Brain pericyte (primary cell): ENCODE measurements around the gene FOXN4.

Experiments
- DNase-seq: peaks from one replicate; pipeline ENCODE4 v3.0.0-alpha.2; 2012; ENCODE audit warnings: low read depth, low spot score

FOXN4 gene

DNA sequence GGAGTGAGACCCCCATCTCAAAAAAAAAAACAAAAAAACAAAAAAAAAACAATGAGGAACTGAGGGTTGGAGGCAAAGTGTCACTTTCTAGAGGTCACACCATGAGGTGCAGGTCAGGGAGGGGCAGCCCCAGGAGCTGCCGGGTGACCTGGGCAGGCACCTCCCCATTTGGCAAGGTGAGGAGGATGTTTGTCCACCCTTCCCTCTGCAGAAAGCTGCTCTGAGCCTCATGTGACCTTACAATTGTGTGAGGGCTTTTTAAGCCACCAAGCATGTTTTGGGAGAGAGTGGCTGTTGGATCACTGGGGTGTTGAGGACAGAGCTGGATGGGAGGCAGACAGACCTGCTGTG, 49.6 kb downstream of the FOXN4 start:
- no peak for DNase-seq

DNA sequence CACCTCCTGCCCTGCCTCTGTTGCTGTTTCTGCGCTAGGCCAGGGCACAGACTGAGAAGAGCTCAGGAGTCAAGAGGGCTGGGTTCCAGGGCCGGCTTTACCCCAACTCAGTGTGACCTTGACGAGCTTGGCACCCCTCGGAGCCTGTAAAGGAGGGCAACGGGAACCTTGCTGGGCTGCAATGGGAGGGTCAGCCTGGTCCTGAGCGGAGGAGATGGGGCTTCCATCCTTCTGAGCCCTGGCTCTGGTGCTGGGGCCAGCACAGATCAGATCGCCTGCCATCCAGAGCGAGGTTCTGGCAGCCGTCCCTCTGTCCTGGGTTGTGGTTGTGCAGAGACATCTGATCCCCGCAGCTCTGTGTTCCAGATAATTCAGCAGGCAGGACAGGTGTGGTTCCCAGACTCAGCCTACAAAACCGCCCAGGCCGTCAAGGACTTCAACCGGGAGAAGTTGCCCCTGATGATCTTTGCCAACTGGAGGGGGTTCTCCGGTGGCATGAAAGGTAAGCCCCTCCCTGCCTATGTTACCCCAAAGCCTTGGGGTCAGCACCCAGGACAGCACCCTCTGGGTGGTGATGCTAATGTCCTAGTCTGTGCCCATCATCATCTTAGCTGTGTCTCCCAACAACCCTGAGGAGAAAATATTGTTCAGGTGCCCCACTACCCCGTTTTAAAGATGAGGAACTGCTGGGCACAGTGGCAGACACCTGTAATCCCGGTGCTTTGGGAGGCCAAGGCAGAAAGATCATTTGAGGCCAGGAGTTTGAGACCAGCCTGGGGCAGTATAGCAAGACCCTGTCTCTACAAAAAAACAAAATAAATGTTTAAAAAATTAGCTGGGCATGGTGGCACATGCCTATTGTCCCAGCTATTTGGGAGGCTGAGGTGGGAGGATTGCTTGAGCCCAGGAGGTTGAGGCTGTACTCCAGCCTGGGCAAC, 50.2 kb downstream of the FOXN4 start:
- no peak for DNase-seq

DNA sequence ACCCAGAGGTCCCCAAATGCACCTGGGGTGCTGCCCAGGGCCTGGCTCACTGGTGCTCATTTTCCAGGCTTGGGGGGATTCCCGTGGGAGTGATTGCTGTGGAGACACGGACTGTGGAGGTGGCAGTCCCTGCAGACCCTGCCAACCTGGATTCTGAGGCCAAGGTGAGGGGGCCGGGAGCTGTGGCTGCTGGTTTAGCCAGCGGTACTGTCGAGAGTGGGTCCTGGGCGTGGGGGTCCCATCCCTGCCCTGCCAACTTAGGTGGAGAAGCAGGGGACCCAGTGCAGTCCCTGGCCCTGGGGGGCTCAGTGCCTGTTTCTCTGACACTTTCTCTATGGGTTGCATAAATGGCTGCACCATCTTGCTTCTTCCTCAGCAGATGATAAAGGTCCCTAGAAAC, 50.9 kb downstream of the FOXN4 start:
- DNase-seq, result no peak

DNA sequence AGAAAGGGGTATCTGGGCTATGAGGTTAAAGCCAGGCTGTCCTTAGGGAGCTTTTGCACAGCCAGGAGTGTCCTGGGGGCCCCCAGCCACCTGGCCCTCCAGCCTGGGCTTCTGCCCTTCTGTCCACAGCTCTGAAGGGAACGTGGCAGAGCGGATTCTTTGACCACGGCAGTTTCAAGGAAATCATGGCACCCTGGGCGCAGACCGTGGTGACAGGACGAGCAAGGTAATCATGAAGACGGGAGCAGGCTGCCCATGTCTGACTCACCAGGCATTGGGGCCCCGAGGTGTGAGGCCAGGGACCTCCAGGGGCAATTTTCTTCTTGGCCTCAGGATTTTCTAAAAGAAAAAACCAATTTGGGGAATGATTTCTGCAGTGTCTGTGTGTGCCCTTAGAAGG, 53.1 kb downstream of the FOXN4 start:
- DNase-seq, result no peak

DNA sequence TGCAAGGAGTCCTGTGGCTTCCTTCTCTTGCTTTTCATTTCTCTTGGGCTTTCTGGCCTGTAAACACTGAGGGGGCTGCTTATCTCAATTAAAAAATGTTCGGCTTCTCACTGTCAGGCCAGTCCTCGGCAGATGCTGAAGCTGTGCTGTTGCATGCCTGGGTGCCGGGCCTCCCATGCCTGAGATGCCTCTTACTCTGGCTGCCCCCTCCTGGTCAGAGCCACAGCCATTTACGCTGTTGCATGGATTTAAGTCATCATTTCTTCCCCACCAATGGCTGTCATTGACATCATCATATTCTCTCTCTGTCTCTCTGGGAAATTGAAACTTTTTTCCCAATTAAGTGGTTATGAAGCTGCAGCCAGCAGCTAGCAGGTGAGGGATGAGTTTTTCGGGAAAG, 53.7 kb downstream of the FOXN4 start:
- no peak for DNase-seq

DNA sequence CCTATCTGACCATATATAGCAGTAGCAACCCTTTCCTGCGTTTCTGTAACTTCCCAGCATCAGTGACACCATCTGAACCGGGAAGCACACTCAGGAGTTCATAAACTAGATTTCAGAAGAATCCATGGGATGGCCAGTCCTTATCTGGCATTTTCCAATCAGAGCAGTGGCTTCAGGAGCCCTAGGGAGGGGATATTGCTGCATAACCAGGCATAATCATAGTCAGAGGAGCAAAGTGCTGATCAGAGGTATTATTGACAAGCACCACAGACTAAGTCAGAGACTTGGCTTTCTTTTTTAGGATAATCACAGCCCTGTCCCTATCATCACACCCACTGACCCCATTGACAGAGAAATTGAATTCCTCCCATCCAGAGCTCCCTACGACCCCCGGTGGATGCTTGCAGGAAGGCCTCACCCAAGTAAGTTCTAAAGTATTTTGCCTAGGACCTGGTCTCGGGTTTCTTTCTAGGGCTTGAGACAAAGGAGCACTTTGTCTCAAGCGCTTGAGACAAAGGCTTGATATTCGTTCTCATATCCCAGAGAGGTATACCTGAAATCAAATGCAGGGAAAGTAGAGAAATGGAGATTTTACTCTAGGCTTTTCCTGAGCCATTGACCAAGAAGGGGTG, 55.1 kb downstream of the FOXN4 start:
- DNase-seq, result no peak

DNA sequence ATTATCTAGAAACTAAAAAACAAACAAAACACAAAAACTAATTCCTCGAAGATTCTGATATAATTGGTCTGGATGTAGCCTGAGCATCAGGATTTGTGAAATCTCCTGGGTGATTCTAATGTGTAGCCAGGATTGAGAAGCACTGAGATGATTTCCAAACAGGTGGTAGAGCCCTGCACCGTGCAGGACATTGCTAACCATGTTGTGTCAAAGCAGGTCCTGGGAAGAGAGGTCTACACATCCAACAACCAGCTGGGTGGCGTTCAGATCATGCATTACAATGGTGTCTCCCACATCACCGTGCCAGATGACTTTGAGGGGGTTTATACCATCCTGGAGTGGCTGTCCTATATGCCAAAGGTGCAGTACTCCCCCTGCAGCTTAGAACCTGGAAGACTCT, 56.3 kb downstream of the FOXN4 start:
- DNase-seq, result no peak

DNA sequence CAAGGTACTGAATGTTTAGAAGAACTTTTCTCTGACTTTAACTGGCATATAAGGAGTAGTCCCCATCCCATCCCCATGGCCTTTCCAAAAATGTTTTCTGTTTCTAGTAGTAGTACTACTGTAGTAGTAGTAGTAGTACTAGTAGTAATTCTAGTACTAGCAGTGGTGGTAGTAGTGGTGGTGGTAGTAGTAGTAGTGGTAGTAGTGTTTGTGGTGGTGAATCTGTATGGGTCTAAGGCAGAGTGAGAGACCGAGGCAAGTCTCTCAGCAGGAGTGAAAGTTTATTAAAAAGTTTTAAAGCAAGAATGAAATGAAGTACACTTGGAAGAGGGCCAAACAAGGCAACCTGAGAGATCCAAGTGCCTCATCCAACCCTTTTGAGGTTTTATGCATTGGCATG, 58.6 kb downstream of the FOXN4 start:
- DNase-seq, result no peak

DNA sequence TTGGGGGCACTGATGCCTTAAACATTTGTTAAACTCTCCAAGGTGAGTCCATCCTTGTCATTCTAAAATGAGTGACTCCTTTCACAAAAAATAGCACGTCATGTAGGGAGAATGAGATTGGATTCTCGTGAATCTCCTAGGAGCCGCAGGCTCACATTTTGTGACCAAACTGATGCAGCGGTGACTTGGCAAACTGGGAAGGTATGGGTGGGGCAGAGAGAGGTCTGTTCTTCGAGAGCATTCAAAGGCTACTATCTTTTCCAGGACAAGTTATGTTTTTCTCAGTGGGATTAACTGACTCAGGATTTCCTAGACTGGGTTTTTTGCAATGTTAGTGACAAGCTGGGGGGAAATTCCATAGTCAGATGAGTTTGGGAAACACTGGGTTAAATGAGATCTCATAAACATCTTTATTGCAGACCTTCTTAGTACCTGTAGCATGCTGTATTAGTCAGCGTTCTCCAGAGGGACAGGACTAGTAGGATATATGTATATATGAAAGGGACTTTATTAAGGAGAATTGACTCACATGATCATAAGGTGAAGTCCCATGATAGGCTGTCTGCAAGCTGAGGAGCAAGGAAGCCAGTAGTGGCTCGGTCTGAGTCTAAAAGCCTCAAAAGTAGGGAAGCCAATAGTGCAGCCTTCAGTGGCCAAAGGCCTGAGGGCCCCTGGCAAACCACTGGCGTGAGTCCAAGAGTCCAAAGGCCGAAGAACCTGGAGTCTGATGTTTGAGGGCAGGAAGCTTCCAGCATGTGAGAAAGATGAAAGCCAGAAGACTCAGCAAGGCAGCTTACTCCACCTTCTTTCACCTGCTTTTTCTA, 61.0 kb downstream of the FOXN4 start:
- DNase-seq, result no peak

DNA sequence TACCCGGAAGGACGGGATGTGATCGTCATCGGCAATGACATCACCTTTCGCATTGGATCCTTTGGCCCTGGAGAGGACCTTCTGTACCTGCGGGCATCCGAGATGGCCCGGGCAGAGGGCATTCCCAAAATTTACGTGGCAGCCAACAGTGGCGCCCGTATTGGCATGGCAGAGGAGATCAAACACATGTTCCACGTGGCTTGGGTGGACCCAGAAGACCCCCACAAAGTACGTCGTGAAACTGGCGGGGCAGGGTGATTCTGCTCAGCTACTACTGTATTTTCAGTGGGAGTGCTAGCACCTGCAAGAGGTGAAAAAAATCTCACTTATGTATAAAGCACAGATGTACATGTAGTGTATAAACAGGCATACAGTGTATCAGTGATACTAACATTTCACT, 62.9 kb downstream of the FOXN4 start:
- no peak for DNase-seq

DNA sequence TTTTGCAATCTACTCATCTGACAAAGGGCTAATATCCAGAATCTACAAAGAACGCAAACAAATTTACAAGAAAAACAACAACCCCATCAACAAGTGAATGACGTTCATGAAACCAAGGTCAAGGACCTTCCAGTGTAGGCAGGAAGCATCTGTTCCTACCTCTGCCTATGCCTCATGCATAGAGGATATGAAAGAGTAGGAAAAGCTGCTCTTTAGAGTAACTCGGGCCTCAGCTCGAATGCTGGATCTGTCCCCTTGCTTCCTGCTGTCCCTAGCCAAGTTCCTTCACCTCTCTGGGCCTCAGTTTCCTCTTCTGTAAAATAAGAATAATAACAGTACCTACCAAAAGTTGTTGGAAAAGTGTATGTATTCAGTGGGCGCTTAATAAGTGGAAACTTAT, 65.0 kb downstream of the FOXN4 start:
- DNase-seq, result no peak

DNA sequence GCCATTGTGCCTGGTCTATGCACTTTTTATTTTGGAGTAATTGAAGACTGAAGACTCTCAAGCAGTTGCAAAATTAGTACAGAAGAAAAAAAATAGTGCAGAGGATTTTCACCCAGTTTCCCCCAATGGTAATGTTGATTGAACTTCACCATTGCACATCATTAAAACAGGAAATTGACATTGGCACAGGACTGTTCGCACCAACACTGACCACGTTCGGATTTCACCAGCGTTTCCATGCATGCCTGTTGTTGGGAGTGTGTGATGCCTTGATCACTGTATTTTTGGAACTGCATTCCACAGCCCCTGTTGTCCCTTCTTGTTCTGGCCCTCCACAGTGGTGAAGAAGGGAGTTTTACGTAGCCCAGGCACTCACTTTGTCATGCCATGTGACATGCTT, 67.1 kb downstream of the FOXN4 start:
- no peak for DNase-seq

DNA sequence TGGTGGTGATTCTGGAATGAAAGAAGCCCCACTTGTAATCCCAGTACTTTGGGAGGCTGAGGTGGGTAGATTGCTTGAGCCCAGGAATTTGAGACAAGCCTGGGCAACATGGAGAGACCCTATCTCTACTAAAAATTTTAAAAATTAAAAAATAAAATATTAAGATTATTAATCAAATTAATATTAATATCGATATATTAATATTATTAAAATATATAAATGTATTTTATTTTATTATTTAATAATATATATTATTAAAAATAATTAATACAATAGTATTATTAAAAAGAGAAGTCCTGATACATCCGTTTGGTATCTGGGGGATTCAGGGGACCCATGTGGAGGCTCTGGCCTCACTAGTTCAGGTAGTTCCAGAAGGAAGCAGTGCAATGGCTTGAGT, 68.7 kb downstream of the FOXN4 start:
- no peak for DNase-seq

DNA sequence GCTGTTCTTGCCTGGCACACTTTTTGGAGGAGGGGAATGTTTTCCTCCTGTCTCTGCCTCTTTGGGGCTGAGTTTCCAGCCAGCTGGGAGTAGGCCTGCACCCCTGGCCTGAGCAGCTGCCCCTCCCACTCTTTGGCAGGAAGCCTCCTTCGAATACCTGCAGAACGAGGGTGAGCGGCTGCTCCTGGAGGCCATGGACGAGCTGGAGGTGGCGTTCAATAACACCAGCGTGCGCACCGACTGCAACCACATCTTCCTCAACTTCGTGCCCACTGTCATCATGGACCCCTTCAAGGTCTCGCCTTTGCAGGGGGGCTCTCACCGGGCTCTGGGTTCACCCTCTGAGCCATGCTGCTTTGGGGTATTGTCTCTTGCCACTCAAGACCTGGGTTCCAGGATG, 69.4 kb downstream of the FOXN4 start:
- DNase-seq, result no peak

DNA sequence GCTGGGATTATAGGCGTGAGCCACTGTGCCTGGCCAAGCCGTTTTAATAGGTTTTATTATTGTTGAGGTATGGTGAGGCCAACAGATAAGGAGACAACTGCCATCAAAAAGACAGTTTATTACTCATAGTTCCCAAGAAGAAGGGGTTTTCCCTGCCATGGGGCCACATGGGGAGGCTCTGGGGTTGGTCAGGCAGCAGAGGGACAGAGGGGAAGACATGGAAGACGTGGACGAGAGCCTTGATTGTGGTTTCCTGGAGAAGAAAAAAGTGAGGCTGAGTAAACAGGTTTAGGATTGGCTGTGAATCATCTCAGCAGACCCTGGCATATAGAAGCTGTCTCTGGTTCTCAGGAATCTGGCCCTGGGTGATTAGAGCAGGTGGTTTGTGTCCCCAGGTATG, 69.9 kb downstream of the FOXN4 start:
- DNase-seq, result no peak

DNA sequence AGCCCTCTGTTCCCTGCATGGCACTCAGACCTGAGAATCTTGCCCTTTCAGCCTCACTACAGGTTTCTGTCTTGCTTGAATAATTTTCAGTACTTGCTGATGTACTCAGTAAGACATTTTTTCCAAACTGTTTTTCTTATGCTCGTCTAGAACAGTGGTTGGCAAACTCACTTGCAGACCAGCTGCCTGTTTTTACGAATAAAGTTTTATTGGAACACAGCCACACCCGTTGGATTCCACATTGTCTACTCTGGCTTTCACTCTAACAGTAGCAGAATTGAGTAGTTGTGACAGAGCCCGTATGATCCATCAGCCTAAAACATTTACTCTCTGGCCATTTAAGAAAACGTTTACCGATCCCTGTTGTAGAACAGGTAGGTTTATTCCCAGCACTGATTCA, 72.8 kb downstream of the FOXN4 start:
- DNase-seq, result no peak

DNA sequence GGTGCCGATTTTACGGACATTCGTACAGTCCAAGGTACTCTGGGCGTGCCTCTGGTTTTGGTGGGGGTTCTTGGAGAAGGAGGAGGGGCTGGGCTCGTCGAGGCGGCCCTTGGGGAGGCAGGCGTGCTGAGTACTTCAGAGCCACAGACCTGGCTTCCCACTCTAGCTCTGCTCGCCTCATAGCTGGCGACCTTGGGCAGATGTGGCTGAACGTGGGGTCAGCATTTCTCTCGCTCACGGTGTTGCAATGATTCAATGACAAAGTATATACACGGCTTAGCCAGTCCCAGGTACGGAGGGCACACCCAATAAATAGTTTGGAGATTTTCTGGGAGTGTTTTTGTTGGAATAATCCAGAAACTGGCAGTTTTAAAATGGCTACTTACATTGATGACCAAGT, 75.1 kb downstream of the FOXN4 start:
- DNase-seq, result no peak

DNA sequence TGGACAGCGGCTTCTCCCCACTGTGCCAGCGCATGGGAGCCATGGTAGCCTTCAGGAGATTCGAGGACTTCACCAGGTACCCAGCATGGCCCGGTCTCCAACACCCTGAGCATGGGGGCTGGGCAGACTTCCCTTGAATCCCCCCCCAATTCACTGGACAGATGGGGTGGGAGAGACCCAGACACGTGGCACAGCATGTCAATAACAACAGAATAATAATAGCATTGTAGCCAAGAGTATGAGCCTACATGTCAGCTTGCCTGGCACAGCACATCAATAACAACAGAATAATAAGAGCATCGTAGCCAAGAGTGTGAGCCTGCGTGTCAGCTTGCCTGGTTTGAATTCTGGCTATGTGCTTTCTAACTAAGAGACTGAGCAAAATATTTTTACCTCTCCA, 76.4 kb downstream of the FOXN4 start:
- DNase-seq, result no peak

DNA sequence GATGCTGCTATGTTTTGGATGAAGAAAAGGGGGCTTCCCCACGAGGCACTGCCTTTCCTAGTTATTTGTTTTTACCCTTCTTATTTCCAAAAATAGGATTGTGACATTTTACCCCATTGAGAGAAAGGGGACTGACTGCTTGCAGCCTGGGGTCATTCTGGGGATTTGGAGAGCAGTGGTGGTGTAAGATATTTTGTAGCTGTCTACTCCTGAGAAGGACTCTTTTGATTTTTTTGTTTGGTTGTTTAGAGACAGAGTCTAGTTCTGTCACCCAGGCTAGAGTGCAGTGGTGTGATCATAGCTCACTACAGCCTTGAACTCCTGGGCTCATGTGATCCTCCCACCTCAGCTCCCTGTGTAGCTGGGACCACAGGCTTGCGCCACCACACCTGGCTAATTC, 78.9 kb downstream of the FOXN4 start:
- no peak for DNase-seq

DNA sequence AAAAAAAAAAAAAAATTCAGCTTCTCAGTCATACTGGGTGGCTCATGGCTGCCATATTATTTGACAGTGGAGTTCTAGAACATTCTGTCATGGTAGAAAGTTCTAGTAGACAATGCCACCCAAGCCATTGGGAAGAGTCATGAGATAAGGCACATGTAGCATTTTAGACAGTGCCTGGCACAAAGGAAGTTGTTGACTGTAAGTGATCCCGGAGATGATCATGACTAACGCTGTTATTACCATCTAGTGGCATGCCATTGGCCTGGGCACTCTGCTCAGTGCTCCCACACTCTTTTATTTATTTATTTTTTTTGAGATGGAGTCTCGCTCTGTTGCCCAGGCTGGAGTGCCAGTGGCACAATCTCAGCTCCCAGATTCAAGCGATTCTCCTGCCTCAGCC, 80.4 kb downstream of the FOXN4 start:
- no peak for DNase-seq
